Fibroblast of skin of abdomen (primary cell): ENCODE measurements around the gene SNRNP35.
A peak's percentile ranks its signal among the peaks of the same experiment; 100 is the strongest.
"Not testable (repeated sequence)": the region's sequence is repeated elsewhere in the genome, so short reads cannot be mapped to it uniquely, and the experiment has no call there.

Experiments
- DNase-seq: peaks from one replicate; pipeline ENCODE4 v3.0.0-alpha.2; 2013

SNRNP35 gene

GRCh38 chr12:123449249-123449733 lies 8.6 kb upstream of the SNRNP35 start:
- DNase-seq = no peak

- DNase-seq = no peak
Measured at GRCh38 chr12:123449856-123450255, 8.1 kb upstream of the SNRNP35 start.

GRCh38 chr12:123450636-123451035 lies 7.3 kb upstream of the SNRNP35 start:
- DNase-seq = no peak

- not testable (repeated sequence) for DNase-seq
Measured at GRCh38 chr12:123452276-123452550, 5.7 kb upstream of the SNRNP35 start.

GRCh38 chr12:123453165-123453564 lies 4.8 kb upstream of the SNRNP35 start:
- no peak for DNase-seq

- not testable (repeated sequence) for DNase-seq
Measured at GRCh38 chr12:123463174-123463573, 5.2 kb downstream of the SNRNP35 start.

- no peak for DNase-seq
Measured at GRCh38 chr12:123465084-123465483, 7.1 kb downstream of the SNRNP35 start.

GRCh38 chr12:123468786-123469185 lies 10.8 kb downstream of the SNRNP35 start:
- no peak for DNase-seq

- no peak for DNase-seq
Measured at GRCh38 chr12:123469978-123470377, 12.0 kb downstream of the SNRNP35 start.

GRCh38 chr12:123471374-123472068 lies 13.6 kb downstream of the SNRNP35 start:
- DNase-seq = peak; percentile 73

- no peak for DNase-seq
Measured at GRCh38 chr12:123472438-123472849, 14.5 kb downstream of the SNRNP35 start.

GRCh38 chr12:123474485-123475245 lies 16.7 kb downstream of the SNRNP35 start:
- no peak for DNase-seq

- DNase-seq = no peak
Measured at GRCh38 chr12:123475246-123475703, 17.3 kb downstream of the SNRNP35 start.

- no peak for DNase-seq
Measured at GRCh38 chr12:123478069-123478468, 20.1 kb downstream of the SNRNP35 start.

GRCh38 chr12:123478762-123479161 lies 20.8 kb downstream of the SNRNP35 start:
- no peak for DNase-seq

- no peak for DNase-seq
Measured at GRCh38 chr12:123479442-123480180, 21.7 kb downstream of the SNRNP35 start.

GRCh38 chr12:123481251-123481650 lies 23.3 kb downstream of the SNRNP35 start:
- not testable (repeated sequence) for DNase-seq

- no peak for DNase-seq
Measured at GRCh38 chr12:123482876-123483275, 24.9 kb downstream of the SNRNP35 start.

- DNase-seq = no peak
Measured at GRCh38 chr12:123483602-123484248, 25.8 kb downstream of the SNRNP35 start.

GRCh38 chr12:123485756-123486155 lies 27.8 kb downstream of the SNRNP35 start:
- DNase-seq = no peak

GRCh38 chr12:123487428-123487827 lies 29.5 kb downstream of the SNRNP35 start:
- no peak for DNase-seq

- DNase-seq = no peak
Measured at GRCh38 chr12:123488539-123489230, 30.7 kb downstream of the SNRNP35 start.
